H7 (cell line): Measurements from ENCODE around the gene PKP4. TPM values are rescaled to one million over a fixed set of nuclear protein-coding genes. Genes with fewer than 3 reads are reported as not detected.

ENCODE experiments used
- DNase-seq: peaks from one replicate; pipeline ENCODE4 v3.0.0; 2012
- H3K27me3 ChIP-seq: 2 replicates; pipeline ENCODE4 v1.6.0; 2011; ENCODE audit warnings: mild to moderate bottlenecking, low read length; ENCODE audit not compliant: control insufficient read depth, insufficient read depth
- H3K36me3 ChIP-seq: replicated peaks from 2 replicates; pipeline ENCODE4 v1.5.1; 2011; ENCODE audit warnings: low read length; ENCODE audit not compliant: control insufficient read depth, insufficient read depth
- H3K4me3 ChIP-seq: 2 replicates; pipeline ENCODE4 v1.5.1; 2011; ENCODE audit warnings: low read depth, mild to moderate bottlenecking, control low read depth, low read length, moderate library complexity; ENCODE audit not compliant: insufficient read depth
- total RNA-seq: library from RNA; depleted of rRNA; stranded (reverse); fragments of >200 nt; shearing (Covaris generic); gene quantifications from 2 replicates; pipeline ENCODE4 v1.2.3, GENCODE V29; 2014

PKP4 gene
- total RNA-seq, 1 experiment from 2014 or later = 65.8 TPM

DNA sequence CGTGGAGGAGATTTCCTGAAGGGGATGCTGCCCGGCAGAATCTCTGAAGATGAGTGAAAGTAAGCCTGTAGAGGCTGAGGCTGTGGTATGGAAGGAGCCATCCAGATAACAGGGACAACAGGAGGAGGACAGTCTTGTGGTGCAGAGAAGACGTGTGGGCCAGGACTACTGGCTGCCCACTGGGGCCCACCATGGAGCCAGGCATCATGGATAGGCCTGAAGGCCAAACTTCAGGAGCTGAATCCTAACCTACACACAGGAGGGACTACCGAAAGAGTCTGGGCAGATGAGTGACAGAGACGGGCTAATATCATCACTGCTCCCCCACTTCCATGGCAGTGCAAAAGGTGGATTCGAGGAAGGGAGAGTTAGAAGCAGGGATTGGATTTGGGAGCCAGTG is 207.0 kb downstream of the PKP4 start:
- Histone ChIP-seq H3K4me3 (no peak overlapping the region), H3K36me3 (peaks cover 20% of the 10 kb centered on the region), H3K27me3 (no peaks in the 10 kb centered on the region)
- DNase-seq = no peak

GRCh38 chr2:158664987-158665386 is 208.2 kb downstream of the PKP4 start:
- H3K27me3 ChIP-seq = no peaks in the 10 kb centered on the region
- no peak overlapping the region for H3K4me3 ChIP-seq
- H3K36me3 ChIP-seq = peaks cover 20% of the 10 kb centered on the region
- no peak for DNase-seq

DNA sequence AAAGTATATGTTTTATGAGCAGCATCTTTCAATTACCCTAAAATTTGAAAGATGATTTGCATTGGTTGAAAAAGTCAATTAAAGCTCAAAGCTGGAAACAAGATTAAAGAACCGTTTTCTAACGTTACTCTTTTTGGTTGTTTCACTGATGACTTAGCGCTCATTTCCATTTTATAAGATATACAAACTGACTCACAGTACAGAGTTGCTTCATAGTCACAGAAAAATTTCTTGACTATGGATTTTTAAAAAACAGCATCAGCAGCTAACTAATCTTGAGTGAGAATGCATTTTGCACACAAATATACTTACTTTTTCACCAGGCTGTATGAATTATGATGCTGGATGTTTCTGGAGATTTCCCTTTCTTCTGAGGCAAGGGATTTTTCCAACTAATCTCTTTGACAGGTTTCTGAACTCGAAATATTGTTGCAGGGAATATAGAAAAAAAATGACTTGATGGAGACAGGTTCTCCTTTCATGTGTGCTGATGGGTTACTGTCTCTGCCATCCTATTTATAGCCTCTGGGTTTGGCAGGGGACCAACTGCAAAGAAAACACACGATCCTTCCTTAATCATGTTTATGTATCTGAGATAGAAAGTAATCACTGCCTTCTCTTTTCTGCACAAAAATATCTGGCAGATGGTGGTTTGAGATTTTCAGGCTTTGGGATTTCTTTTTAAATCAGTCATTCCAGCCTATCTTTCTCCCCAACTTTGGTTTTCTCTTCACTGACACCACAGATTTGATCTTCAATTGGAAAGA is 209.0 kb downstream of the PKP4 start:
- peaks cover 20% of the 10 kb centered on the region for H3K36me3 ChIP-seq
- DNase-seq = no peak
- H3K4me3 ChIP-seq = no peak overlapping the region
- H3K27me3 ChIP-seq = no peaks in the 10 kb centered on the region

GRCh38 chr2:158666969-158667368 is 210.2 kb downstream of the PKP4 start:
- Histone ChIP-seq H3K27me3 (no peaks in the 10 kb centered on the region), H3K36me3 (peaks cover 16% of the 10 kb centered on the region), H3K4me3 (no peak overlapping the region)
- DNase-seq = no peak

- DNase-seq = no peak
- peaks cover 13% of the 10 kb centered on the region for H3K36me3 ChIP-seq
- H3K27me3 ChIP-seq = no peaks in the 10 kb centered on the region
- no peak overlapping the region for H3K4me3 ChIP-seq
Measured at GRCh38 chr2:158667586-158667985, 210.8 kb downstream of the PKP4 start.

- DNase-seq = no peak
- Histone ChIP-seq H3K36me3 (peaks cover 11% of the 10 kb centered on the region), H3K4me3 (no peak overlapping the region), H3K27me3 (no peaks in the 10 kb centered on the region)
Measured at GRCh38 chr2:158668001-158668765, 211.4 kb downstream of the PKP4 start.

- no peak for DNase-seq
Measured at GRCh38 chr2:158670292-158670691, 213.5 kb downstream of the PKP4 start.

DNA sequence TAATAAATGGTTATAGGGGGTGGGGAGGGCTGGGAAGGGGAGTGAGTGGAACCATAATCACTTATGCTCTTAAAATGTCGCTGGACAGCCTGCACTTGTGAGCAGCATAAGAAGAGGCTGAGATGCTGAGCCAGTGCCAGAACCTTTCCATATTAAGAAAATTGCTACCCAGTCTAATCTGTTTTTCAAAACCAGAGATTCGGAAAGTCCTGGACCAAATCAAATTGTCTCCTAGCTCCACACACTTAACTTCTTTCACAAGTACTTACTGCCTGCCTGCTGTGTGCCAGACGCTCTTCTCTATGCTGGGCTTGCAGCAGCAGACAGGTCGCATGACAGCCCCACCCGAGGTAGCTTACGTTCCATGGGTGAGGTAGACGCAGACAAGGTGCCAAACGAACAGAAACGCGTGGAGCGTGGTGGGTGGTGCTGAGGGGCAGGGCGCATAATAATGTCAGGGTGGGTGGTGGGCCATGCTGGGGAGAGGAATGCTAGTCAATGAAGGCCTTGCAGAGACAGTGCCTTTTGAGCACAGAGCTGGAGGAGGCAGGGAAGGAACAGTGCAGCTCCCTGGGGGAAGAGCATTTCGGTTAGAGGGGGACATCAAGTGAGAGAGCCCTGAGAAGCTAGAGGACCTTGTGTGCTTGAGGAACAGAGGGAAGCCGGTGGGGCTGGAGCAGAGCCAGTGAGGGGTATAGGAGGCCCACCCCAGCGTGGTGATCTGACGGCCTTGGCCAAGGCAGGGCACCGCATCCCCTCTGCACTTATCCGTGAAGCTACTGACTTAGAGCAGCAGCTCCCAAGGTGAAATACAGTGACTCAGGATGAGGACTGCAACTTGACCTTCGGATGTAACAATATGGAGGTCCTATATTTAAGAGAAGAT is 214.9 kb downstream of the PKP4 start:
- H3K27me3 ChIP-seq = no peaks in the 10 kb centered on the region
- no peak overlapping the region for H3K4me3 ChIP-seq
- no peak for DNase-seq
- H3K36me3 ChIP-seq = peaks cover 9% of the 10 kb centered on the region

More at GRCh38 chr2:158670292-158670691, 213.5 kb downstream of the PKP4 start:
- Histone ChIP-seq H3K36me3 (peaks cover 6% of the 10 kb centered on the region), H3K4me3 (no peak overlapping the region), H3K27me3 (no peaks in the 10 kb centered on the region)

DNA sequence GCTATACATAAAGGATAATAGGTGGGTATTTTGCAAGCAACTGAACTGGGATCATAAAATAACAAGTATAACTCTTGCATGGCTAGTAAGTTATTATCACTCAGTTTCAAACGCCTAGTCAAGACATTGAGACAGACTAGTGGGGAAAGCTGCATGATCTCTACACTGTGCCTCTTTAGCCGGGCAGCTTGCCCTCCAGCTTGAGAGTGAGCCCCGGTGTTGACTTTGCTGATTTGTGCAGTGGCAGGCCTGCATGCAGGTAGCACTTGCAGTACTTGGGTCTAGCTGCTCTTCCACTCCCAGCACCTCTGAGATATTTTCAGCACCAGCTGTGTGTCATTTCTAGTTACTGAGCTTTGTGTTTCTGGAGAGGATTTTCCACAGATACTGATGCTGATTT is 219.5 kb downstream of the PKP4 start:
- H3K36me3 ChIP-seq = peaks cover 7% of the 10 kb centered on the region

DNA sequence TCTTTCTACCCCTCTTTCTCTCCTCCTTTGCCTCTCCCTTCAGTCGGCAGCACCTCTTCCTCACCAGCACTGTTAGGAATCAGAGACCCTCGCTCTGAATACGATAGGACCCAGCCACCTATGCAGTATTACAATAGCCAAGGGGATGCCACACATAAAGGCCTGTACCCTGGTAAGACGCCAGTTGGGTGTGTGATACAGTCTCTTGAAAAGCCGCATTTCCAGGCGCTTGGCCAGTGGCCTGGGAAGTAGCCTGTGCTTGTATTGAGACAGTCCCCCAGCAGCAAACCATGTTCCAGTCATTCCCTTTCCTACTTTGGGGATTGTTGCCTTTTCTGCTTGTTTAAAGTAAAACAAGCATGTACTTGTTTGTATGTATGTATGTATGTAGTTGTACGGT is 219.9 kb downstream of the PKP4 start:
- H3K36me3 ChIP-seq = peaks cover 7% of the 10 kb centered on the region
- no peaks in the 10 kb centered on the region for H3K27me3 ChIP-seq
- no peak for DNase-seq
- no peak overlapping the region for H3K4me3 ChIP-seq

More for the DNA sequence above, 219.5 kb downstream of the PKP4 start:
- DNase-seq = no peak
- Histone ChIP-seq H3K27me3 (no peaks in the 10 kb centered on the region), H3K4me3 (no peak overlapping the region)

DNA sequence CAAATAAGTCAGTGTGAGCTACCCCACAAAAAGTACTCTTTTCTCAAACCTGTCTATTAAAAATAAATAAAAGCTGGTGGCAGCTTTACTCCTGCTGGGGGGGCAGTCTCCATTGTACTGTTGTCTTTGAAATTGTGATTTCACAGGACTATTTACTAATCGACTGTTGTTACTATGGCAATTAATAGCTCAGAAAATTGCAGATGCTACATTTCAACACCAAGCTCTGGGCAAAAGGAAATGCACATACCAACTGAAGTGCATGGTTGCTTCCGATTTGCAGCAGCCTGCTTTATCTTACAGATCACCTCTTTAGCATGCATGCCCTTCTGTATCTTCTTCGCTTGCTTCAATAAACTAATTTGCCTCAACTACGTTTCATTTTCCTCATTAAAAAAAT is 220.8 kb downstream of the PKP4 start:
- Histone ChIP-seq H3K27me3 (no peaks in the 10 kb centered on the region), H3K36me3 (peaks cover 7% of the 10 kb centered on the region), H3K4me3 (no peak overlapping the region)
- no peak for DNase-seq

DNA sequence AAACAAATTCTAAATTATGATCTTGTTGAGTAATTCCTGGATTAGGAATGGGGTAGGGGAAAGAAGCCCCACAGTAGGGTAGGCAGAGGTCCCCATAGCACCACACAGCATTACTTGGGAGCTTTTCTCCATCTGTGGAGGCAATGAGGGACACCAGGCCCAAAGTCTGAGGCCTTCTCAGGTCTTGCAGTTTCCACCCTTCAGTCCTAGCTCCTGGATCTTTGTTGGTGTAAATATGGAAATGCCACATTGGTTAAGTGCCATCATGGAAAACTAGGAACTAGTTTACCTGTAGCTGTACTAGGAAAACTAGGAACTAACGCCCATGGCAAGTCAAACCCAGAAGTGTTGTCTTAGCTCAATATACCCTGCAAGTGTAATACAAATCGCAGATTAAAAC is 225.1 kb downstream of the PKP4 start:
- Histone ChIP-seq H3K4me3 (no peak overlapping the region), H3K36me3 (peaks cover 2% of the 10 kb centered on the region; the same call in 1 of the 2 replicates), H3K27me3 (no peaks in the 10 kb centered on the region)
- no peak for DNase-seq

DNA sequence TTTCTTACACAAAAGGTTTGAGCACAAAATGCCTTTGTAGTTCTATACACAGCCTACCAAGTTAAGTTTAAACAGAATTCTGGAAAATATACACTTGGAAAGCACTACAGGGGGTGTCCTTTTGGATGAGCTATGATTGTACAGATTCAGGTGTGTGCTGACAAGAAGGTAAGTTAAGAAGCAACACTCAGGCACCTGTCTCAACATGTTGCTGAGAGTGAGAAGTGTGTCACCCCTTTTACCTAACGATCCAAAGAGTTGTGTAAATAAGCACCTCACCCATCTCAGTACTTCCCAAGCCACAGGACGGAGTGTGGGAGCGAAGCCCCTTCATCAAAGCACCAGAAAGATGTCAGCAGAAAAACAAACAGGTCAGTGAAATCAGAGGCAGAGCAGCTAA is 228.9 kb downstream of the PKP4 start:
- H3K36me3 ChIP-seq = no peaks in the 10 kb centered on the region; the same call in 1 of the 2 replicates
- H3K27me3 ChIP-seq = no peaks in the 10 kb centered on the region
- H3K4me3 ChIP-seq = no peak overlapping the region
- DNase-seq = no peak

GRCh38 chr2:158686210-158686691 is 229.5 kb downstream of the PKP4 start:
- Histone ChIP-seq H3K4me3 (no peak overlapping the region), H3K36me3 (no peaks in the 10 kb centered on the region; the same call in 1 of the 2 replicates), H3K27me3 (no peaks in the 10 kb centered on the region)
- DNase-seq = no peak
